B cell (primary cell): ENCODE data around the gene C16orf92. TPM values are rescaled to one million over a fixed set of nuclear protein-coding genes. Genes with fewer than 3 reads are reported as not detected.
"Not testable (repeated sequence)": the region's sequence is repeated elsewhere in the genome, so short reads cannot be mapped to it uniquely, and the experiment has no call there.

Source experiments
- ATAC-seq: fragments of 200-7000 bp; cut with Tn5 transposase; one replicate; pipeline ENCODE4 v1.10.0; 2021; ENCODE audit warnings: low read depth, mild to moderate bottlenecking, moderate number of reproducible peaks, moderate library complexity
- CTCF ChIA-PET: fragments of 350-600 bp; sonication (Branson Sonifier 250); formaldehyde crosslinking; loops from one replicate; lab custom pipeline; 2021; ENCODE audit warnings: antibody characterized with exemption, inconsistent platforms; lab: Charles Lee
- POLR2A ChIA-PET: fragments of 350-600 bp; sonication (Branson Sonifier 250); formaldehyde crosslinking; loops from one replicate; lab custom pipeline; 2021; ENCODE audit warnings: antibody characterized with exemption; lab: Charles Lee
- DNase-seq: peaks from one replicate; pipeline ENCODE4 v3.0.0; 2013
- H2AFZ ChIP-seq: 2 replicates; pipeline ENCODE4 v1.6.1; 2012; ENCODE audit warnings: mild to moderate bottlenecking, low read depth, low read length; ENCODE audit not compliant: insufficient read depth, poor library complexity, severe bottlenecking
- H3K27ac ChIP-seq, 2 donors: 1 replicate in 1 of 2; 2 replicates in 1 of 2; pipeline ENCODE4 v1.5.1; 2012 to 2013; ENCODE audit warnings: low read length in 2 of 2, mild to moderate bottlenecking in 2 of 2, moderate library complexity in 1 of 2
- H3K27me3 ChIP-seq, 4 experiments: fragments of 200-600 bp in 1 of 4; sonication (generic) in 1 of 4; replicated peaks in 1 of 4; 1 replicate in 2 of 4; 2 replicates in 2 of 4; pipeline versions ENCODE4 v1.6.1 to v1.7.0; 2013 to 2016; ENCODE audit warnings: low read length in 3 of 4, mild to moderate bottlenecking in 2 of 4, mixed read lengths in 1 of 4, moderate library complexity in 1 of 4; ENCODE audit not compliant: insufficient read depth in 4 of 4, control insufficient read depth in 3 of 4; ENCODE audit errors: control extremely low read depth in 1 of 4
- H3K36me3 ChIP-seq, 2 experiments: replicated peaks in 1 of 2; 1 replicate in 1 of 2; 2 replicates in 1 of 2; pipeline versions ENCODE4 v1.6.1 to v1.7.1; 2013; ENCODE audit warnings: low read length in 1 of 2; ENCODE audit not compliant: insufficient read depth in 2 of 2, control insufficient read depth in 1 of 2; ENCODE audit errors: control extremely low read depth in 1 of 2, extremely low read depth in 1 of 2
- H3K4me1 ChIP-seq, 2 donors: fragments of 200-600 bp in 1 of 2; sonication (generic) in 1 of 2; 1 replicate in 1 of 2; 2 replicates in 1 of 2; pipeline versions ENCODE4 v1.5.1 to v1.6.1; 2013 to 2017; ENCODE audit warnings: low read length in 2 of 2; ENCODE audit not compliant: control insufficient read depth in 2 of 2, insufficient read depth in 2 of 2
- H3K4me2 ChIP-seq: replicated peaks from 2 replicates; pipeline ENCODE3; 2012; ENCODE audit warnings: mild to moderate bottlenecking, low read depth, low read length; ENCODE audit not compliant: poor library complexity, severe bottlenecking
- H3K4me3 ChIP-seq, 5 experiments: fragments of 200-600 bp in 1 of 5; sonication (generic) in 1 of 5; 1 replicate in 3 of 5; 2 replicates in 2 of 5; pipeline versions ENCODE4 v1.5.1 to v1.7.0; 2011 to 2016; ENCODE audit warnings: low read length in 4 of 5, mild to moderate bottlenecking in 4 of 5, low read depth in 2 of 5, control low read depth in 1 of 5, moderate library complexity in 1 of 5; ENCODE audit not compliant: insufficient read depth in 1 of 5; ENCODE audit errors: control extremely low read depth in 1 of 5, extremely low read depth in 1 of 5
- H3K79me2 ChIP-seq: fragments of 200-600 bp; sonication (generic); one replicate; pipeline ENCODE4 v1.6.0; 2016; ENCODE audit warnings: low read length; ENCODE audit not compliant: control insufficient read depth, insufficient read depth
- H3K9ac ChIP-seq: fragments of 200-600 bp; sonication (generic); 2 replicates; pipeline ENCODE4 v1.6.1; 2017; ENCODE audit warnings: mild to moderate bottlenecking, low read length, moderate library complexity
- H3K9me3 ChIP-seq, 3 donors: one replicate each; pipeline versions ENCODE4 v1.6.1 to v1.7.1; 2013; ENCODE audit warnings: low read length in 2 of 3; ENCODE audit not compliant: control insufficient read depth in 2 of 3, insufficient read depth in 1 of 3; ENCODE audit errors: control extremely low read depth in 1 of 3
- H4K20me1 ChIP-seq: 2 replicates; pipeline ENCODE4 v1.6.0; 2012; ENCODE audit warnings: mild to moderate bottlenecking, low read length; ENCODE audit not compliant: insufficient read depth, control insufficient read depth, poor library complexity, severe bottlenecking
- H3K27ac Mint-ChIP-seq: one replicate; pipeline ENCODE4 v1.8.0; 2021; ENCODE audit warnings: mixed read lengths
- H3K27me3 Mint-ChIP-seq: one replicate; pipeline ENCODE4 v1.8.0; 2021; ENCODE audit warnings: mixed read lengths
- H3K4me1 Mint-ChIP-seq: one replicate; pipeline ENCODE4 v1.8.0; 2021; ENCODE audit warnings: mixed read lengths
- H3K4me3 Mint-ChIP-seq: one replicate; pipeline ENCODE4 v1.8.0; 2021; ENCODE audit warnings: mixed read lengths
- H3K9me3 Mint-ChIP-seq: one replicate; pipeline ENCODE4 v1.8.0; 2022; ENCODE audit warnings: mixed read lengths; ENCODE audit not compliant: insufficient read depth
- EZH2 ChIP-seq: IDR thresholded peaks from 2 replicates; pipeline ENCODE4 v1.6.1; 2012; ENCODE audit warnings: borderline replicate concordance, low read depth, mild to moderate bottlenecking, moderate library complexity, low read length; ENCODE audit not compliant: insufficient read depth, poor library complexity, severe bottlenecking
- WGBS: methylation state at CpG from one replicate; pipeline ENCODE4 v1.1.5; 2013; ENCODE audit warnings: missing lambda C conversion rate; ENCODE audit not compliant: insufficient coverage; 5-methylcytosine and 5-hydroxymethylcytosine counted together
- intact Hi-C: fragments of 100-400 bp; cut with micrococcal nuclease; formaldehyde crosslinking; loops from one replicate; pipeline ENCODE4 v1.10.0; 2022
- polyA plus RNA-seq: library from polyadenylated mRNA; depleted of rRNA; stranded (reverse); fragments of >200 nt; gene quantifications from 2 replicates; pipeline ENCODE4 v1.2.3, GENCODE V29; 2012
- total RNA-seq, 2 donors: library from RNA; stranded (reverse); fragments of 120-200 nt in 1 of 2; gene quantifications; 1 replicate in 1 of 2; 2 replicates in 1 of 2; pipeline versions ENCODE4 v1.2.3 to v1.2.4, GENCODE V29; 2013 to 2022
- TF ChIP-seq, protein P1 (sequence below): fragments of 200-600 bp; IDR thresholded peaks from one replicate; pipeline ENCODE4 v1.8.0; 2022; ENCODE audit warnings: antibody characterized with exemption, mild to moderate bottlenecking

The C16orf92 gene
- total and polyA plus RNA-seq, 2 donors (not counting 1 experiment from before 2014, with no cell fraction given): not detected

DNA sequence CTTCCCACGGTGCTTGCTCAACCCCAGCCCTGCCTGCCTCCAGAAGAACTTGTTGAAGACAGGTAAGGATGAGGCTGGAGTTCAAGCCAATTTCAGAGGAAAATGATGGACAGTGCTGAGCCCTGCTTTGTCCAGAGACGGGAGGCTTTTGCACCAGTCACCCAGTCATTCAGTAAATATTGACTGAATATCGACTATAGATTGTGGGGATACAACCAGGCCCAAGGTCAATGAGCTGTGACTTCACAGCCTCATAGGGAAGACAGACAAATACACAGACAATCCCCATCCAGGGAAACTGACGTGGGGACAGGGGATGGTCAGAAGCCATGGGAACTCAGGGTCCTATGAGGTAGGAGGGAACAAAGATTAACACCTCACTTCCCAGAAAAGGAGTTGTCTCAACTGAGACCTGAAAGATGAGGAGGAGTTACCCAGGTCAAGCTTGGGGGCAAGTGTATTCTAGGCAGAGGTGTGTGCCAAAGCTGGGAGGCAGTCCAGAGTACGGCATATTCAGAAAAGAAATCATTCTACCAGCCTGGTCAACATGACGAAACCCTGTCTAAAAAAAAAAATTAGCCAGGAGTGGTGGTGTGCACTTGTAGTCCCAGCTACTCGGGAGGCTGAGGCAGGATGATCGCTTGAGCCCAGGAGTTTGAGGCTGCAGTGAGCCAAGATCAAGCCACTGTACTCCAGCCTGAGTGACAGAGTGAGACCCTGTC lies 6.3 kb upstream of the C16orf92 start:
- WGBS: 100% methylated on average over 2 of the region's 8 CpGs
- CTCF ChIA-PET: interaction anchor here (1.0 to 3.8 kb wide), 3 partner anchors 12 to 294 kb away, joined by 3 to 18 read pairs (median 4); partner anchors contain the start of gene TLCD3B

DNA sequence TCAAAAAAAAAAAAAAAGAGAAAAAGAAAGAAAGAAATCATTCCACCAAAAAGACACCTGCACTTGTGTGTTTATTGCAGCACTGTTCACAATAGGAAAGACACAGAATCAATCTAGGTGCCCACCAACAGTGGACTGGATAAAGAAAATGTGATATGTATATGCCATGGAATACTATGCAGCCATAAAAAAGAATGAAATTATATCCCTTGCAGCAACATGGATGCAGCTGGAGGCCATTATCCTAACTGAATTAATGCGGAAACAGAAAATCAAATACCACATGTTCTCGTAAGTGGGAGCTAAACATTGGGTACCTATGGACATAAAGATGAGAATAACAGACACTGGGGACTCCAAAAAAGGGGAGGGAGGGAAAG lies 5.7 kb upstream of the C16orf92 start:
- intact Hi-C loops: no loop called here
- H3K4me1 Mint-ChIP-seq: peaks cover 16% of the 10 kb centered on the region
- no peak overlapping the region for H2AFZ ChIP-seq
- H3K4me1 ChIP-seq: peaks cover 6 to 11% of the 10 kb centered on the region in 2 donors
- no peak overlapping the region for H3K4me3 ChIP-seq
- DNase-seq (no peak), ATAC-seq (no peak)
- H3K27me3 Mint-ChIP-seq: peaks cover 4% of the 10 kb centered on the region
- no CpG with 5 or more reads among the region's 2 CpGs for WGBS
- H3K36me3 ChIP-seq: no peaks in the 10 kb centered on the region
- no peak overlapping the region for H3K27ac ChIP-seq
- no peak overlapping the region for H3K9ac ChIP-seq
- H3K27me3 ChIP-seq: peaks cover 0 to 1% (median under 1%) of the 10 kb centered on the region in 4 experiments
- H3K4me3 Mint-ChIP-seq: no peak overlapping the region
- H3K9me3 ChIP-seq: peaks cover 0 to 3% (median 0%) of the 10 kb centered on the region in 3 donors
- ChIA-PET CTCF (interaction anchor here (1.0 to 3.8 kb wide), 3 partner anchors 12 to 294 kb away, joined by 3 to 18 read pairs (median 4); partner anchors contain the start of gene TLCD3B), POLR2A (no interaction called here)
- H3K27ac Mint-ChIP-seq: no peak overlapping the region
- no peaks in the 10 kb centered on the region for H3K79me2 ChIP-seq
- TF ChIP-seq, protein P1, sequence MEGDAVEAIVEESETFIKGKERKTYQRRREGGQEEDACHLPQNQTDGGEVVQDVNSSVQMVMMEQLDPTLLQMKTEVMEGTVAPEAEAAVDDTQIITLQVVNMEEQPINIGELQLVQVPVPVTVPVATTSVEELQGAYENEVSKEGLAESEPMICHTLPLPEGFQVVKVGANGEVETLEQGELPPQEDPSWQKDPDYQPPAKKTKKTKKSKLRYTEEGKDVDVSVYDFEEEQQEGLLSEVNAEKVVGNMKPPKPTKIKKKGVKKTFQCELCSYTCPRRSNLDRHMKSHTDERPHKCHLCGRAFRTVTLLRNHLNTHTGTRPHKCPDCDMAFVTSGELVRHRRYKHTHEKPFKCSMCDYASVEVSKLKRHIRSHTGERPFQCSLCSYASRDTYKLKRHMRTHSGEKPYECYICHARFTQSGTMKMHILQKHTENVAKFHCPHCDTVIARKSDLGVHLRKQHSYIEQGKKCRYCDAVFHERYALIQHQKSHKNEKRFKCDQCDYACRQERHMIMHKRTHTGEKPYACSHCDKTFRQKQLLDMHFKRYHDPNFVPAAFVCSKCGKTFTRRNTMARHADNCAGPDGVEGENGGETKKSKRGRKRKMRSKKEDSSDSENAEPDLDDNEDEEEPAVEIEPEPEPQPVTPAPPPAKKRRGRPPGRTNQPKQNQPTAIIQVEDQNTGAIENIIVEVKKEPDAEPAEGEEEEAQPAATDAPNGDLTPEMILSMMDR: no peak
- TF ChIP-seq EZH2: no peak
- H3K4me2 ChIP-seq: no peak overlapping the region
- H3K9me3 Mint-ChIP-seq: no peaks in the 10 kb centered on the region
- H4K20me1 ChIP-seq: no peaks in the 10 kb centered on the region

More for the DNA sequence above, 6.3 kb upstream of the C16orf92 start:
- Histone ChIP-seq H3K4me2 (no peak overlapping the region), H3K9me3 (peaks cover 0 to 6% (median 0%) of the 10 kb centered on the region in 3 donors), H3K27ac (no peak overlapping the region), H3K27me3 (peaks cover 0 to 7% (median 6%) of the 10 kb centered on the region in 4 experiments), H3K4me3 (no peak overlapping the region), H2AFZ (no peak overlapping the region), H3K36me3 (no peaks in the 10 kb centered on the region), H3K9ac (no peak overlapping the region), H4K20me1 (no peaks in the 10 kb centered on the region), H3K4me1 (peaks cover 11 to 14% of the 10 kb centered on the region in 2 donors), H3K79me2 (no peaks in the 10 kb centered on the region)
- peaks cover 20% of the 10 kb centered on the region for H3K4me1 Mint-ChIP-seq
- no peaks in the 10 kb centered on the region for H3K9me3 Mint-ChIP-seq
- H3K27me3 Mint-ChIP-seq: peaks cover 8% of the 10 kb centered on the region
- DNase-seq (no peak), ATAC-seq (no peak)
- no peak overlapping the region for H3K27ac Mint-ChIP-seq
- TF ChIP-seq, protein P1: no peak
- TF ChIP-seq EZH2: no peak
- H3K4me3 Mint-ChIP-seq: no peak overlapping the region
- POLR2A ChIA-PET: no interaction called here
- intact Hi-C loops: no loop called here

DNA sequence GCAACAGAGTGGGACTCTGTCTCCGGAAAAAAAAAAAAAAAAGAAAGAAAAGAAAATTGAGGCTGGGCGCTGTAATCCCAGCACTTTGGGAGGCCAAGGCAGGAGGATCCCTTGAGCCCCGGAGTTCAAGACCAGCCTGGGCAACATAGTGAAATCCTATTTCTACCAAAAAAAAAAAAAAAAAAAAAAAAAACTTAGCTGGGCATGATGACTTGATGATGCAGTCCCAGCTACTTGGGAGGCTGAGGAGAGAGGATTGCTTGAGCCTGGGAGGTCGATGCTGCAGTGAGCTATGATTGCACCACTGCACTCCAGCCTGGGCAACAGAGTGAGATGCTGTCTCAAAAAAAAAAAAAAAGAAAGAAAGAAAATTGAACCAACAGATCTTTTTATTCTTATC lies 5.1 kb upstream of the C16orf92 start:
- DNase-seq, H3K27ac Mint-ChIP-seq, H3K4me2 ChIP-seq, H3K9me3 Mint-ChIP-seq, H3K27me3 ChIP-seq, H3K4me3 ChIP-seq, H3K27ac ChIP-seq, intact Hi-C loops, H3K9me3 ChIP-seq, H3K9ac ChIP-seq, H3K79me2 ChIP-seq, H3K36me3 ChIP-seq, H4K20me1 ChIP-seq, H2AFZ ChIP-seq, ATAC-seq, H3K4me3 Mint-ChIP-seq, H3K27me3 Mint-ChIP-seq: not testable (repeated sequence)
- CTCF ChIA-PET: interaction anchor here (0.9 to 3.8 kb wide), 5 partner anchors 13 to 327 kb away, joined by 3 to 18 read pairs (median 4); partner anchors contain the start of gene TLCD3B
- peaks cover 6 to 11% of the 10 kb centered on the region in 2 donors for H3K4me1 ChIP-seq
- POLR2A ChIA-PET: interaction anchor here (0.6 kb wide), 1 partner anchor 60 kb away, joined by 4 read pairs; no protein-coding TSS in a partner anchor
- WGBS: no CpG with 5 or more reads among the region's 4 CpGs
- peaks cover 15% of the 10 kb centered on the region for H3K4me1 Mint-ChIP-seq
